Brain pericyte (primary cell): ENCODE measurements around the gene ASPHD2.
"Not testable (repeated sequence)": the region's sequence is repeated elsewhere in the genome, so short reads cannot be mapped to it uniquely, and the experiment has no call there.

Experiments used
- DNase-seq: peaks from one replicate; pipeline ENCODE4 v3.0.0-alpha.2; 2012; ENCODE audit warnings: low read depth, low spot score

Gene ASPHD2

GRCh38 chr22:26416670-26417276 lies 12.3 kb upstream of the ASPHD2 start:
- no peak for DNase-seq

DNA sequence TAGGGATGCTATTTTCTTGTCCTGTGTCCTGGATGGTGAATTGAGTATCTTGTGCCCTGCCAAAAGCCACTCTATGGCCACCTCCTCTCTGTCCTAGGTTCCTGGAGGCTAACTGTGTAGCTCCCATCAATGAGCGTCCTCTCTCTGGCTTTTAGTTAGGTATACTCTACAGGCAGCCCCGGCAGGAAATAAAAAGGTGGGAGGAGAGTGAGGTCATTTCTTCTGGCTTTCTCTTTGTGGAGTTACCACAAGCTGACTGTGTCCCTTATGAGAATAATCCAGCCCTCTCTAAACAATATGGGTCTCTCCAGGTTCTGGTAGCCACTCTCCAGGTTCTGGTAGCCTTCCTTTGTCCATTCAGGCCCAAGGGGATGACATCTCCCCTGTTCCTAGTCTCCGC lies 11.7 kb upstream of the ASPHD2 start:
- no peak for DNase-seq

DNA sequence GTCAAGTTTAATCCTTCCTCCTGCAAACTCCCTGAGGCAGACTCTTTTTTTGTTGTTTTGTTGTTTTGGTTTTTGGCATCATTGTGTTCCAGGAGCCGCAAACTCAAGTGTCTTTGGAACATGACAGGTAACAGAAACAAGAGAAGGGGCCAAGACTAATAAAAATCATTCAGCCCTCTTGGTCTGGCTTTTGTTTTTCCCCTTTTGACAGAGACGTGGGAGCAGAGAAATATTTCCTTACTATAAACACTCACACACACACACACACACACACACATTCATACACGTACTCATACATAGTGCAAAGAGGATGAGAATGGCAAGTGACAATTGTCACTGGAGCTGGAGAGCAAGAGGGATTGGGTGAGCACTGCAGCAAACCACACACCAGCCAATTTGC lies 10.4 kb upstream of the ASPHD2 start:
- no peak for DNase-seq

DNA sequence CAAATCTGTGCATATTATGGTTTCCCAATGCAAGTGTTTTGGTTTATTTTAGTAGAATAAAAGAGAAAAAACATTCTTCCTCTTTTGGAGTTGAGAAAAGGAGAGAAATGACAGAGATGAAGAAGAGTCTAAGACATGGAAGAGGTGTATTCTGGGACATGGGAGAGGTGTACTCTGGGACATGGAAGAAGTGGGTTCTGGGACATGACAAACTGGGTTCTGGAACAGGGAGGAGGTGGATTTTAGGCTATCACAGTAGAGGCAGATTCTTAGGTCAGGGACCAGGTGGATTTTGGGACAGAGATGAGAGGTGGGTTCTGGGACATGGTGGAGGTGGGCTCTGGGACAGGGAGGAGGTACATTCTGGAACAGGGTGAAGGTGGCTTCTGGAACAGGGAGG lies 2.1 kb upstream of the ASPHD2 start:
- DNase-seq: no peak

DNA sequence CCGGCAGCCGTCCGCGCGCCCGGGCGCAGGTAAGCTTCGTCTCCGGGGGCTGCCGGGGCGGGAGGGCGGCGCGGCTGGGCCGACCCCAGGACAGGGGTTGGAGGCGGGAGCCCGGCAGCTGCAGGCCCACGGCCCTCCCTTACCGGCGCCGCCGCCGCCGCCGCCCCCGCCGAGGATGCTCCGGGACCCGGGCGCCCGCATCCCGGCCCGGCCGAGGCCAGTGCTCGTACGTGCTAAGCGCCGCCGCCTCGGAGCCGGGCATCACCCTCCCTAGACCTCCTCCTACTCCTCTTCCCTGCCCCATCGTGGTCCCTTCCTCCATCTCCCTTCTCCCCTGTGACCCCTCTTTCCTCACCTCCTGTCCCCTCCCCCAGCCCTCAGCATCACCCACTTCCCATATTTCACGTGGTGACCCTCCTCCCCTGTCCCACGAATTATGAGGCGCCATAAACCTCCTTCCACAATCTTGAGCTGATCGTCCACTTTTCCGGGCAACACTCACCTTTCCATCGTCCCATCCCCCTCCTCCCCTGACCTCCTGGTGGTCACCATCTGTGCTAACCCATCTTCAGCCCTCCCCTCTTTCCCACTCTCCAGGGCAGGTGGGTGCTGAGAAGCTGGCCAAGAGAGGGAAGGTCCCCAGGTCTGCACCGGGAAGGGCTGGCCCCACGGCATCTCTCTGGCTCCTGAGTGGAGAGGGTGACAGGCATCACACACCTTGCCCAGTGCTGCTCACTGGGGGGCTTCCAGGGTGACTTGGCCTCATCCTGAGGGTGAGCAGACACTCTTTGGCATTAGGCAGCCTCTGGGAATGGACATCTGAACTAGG lies 612 bp downstream of the ASPHD2 start:
- DNase-seq: no peak

DNA sequence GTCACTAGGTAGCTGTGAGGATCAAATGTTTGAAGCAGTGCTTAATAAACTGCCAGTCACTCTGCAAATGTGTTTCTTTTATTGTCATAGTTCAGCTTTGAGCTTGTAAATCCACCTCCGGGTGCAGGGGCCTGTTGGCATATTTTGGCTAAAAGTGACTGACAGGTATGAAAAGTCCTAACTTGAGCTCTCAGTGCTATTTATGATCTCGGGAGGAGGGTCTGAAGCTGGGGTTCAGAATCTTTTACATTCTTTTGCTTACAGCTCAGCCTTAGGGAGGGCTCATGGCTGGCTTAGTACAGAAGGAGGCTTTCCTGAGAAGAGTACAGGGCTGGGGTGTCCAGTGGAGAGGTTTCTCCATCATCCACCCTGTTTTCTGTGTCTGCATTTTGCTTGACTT lies 1.5 kb downstream of the ASPHD2 start:
- no peak for DNase-seq

- DNase-seq: no peak
Measured at GRCh38 chr22:26431261-26431995, 2.4 kb downstream of the ASPHD2 start.

DNA sequence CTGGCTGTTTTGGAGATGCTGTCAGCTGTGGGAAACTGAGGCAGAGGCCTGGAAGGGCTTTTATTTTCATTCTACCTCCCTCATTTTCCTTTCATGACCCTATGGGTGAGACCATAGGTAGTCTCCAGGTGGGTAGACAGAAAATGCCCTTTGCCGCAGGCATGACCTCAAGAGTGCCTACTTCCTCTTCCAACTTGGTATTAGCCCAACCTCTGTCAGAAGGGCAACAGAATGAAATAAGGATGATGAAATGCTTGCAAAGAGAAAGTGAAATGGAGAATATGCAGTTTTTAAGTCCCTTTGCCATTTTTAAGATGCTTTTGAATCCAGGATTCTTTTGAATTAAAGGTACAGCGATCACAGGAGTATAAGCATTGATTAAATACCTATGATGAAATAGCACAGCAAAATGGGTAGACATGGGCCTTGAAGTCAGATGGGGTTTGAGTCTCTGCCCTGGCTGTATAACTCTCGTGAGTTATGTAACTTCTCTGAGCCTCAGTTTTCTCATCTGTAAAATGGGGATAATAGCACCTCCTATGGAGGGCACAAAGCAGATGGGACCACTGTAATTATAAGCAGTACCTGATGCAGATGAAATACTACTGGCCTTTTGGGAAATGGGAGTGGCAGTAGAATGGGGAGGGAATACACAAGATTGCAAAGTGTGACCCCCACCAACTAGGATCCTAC lies 3.7 kb downstream of the ASPHD2 start:
- DNase-seq: no peak

- DNase-seq: no peak
Measured at GRCh38 chr22:26433805-26434204, 4.7 kb downstream of the ASPHD2 start.

GRCh38 chr22:26435327-26436093 lies 6.5 kb downstream of the ASPHD2 start:
- no peak for DNase-seq

DNA sequence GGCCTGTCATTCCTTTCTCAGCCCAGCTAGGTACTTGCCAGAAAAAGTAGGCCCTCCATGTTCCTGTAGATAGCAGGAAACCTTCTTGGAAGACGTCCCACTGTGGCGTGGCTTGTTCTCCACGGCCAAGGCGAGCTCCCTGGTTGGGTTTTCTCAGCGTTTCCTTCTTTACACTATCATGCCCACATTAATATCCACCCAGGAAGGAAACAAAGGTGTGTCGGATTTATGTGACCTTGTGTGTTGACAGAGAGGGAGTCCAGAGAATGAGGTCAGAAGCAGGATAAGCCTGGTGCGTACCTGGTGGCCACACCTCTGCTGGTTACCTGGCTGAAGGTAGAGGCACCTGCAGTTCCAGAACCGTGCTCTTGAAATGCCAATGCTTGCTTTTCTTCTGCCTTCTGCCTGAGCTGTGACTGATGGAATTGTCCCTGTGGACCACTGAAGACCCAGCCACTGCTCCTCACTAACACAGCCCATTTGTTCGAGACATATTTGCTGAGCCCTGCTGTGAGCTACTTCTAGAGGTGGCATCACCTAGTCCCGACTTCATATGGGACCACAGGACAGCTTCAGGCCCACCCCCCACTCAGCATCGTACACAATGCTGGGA lies 7.9 kb downstream of the ASPHD2 start:
- DNase-seq: no peak

GRCh38 chr22:26437694-26438392 lies 8.8 kb downstream of the ASPHD2 start:
- no peak for DNase-seq

DNA sequence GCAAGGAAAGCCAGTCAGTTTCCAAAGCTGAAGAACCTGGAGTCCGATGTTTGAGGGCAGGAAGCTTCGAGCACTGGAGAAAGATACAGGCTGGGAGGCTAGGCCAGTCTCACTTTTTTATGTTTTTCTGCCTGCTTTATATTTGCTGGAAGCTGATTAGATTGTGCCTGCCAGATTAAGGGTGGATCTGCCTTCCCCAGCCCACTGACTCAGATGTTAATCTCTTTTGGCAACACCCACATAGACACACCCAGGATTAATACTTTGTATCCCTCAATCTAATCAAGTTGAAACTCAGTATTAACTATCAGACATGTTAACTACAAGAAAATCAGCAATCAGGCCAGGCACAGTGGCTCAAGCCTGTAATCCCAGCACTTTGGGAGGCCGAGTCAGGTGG lies 9.7 kb downstream of the ASPHD2 start:
- DNase-seq: not testable (repeated sequence)

GRCh38 chr22:26439559-26439958 lies 10.5 kb downstream of the ASPHD2 start:
- DNase-seq: no peak

DNA sequence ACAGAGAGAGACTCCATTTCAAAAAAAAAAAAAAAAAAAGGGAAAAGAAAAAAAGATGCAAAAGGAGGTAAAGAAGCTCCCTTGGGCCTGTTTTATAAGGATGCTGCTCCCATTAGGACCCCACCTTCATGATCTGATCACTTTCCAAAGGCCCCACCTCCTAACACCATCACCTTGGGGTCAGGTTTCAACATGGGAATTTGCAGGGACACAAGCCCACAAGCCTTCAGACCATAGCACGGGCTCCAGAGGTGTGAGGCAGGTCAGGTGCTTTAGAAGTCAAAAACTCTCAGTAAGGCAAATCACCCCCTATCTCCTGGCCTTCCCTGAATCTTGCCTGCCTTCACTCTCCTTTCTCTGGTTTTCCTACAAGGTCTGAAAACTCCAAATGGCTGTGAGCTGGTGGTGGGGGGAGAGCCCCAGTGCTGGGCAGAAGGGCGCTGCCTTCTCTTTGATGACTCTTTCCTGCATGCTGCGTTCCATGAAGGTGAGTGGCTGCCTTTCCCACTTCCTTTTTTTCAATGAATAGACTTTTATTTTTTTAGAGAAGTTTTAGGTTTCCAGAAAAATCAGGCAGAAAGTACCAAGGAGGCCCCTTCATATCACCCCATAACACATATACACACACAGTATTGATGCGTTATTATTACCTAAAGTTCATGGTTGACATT lies 13.2 kb downstream of the ASPHD2 start:
- DNase-seq: no peak

DNA sequence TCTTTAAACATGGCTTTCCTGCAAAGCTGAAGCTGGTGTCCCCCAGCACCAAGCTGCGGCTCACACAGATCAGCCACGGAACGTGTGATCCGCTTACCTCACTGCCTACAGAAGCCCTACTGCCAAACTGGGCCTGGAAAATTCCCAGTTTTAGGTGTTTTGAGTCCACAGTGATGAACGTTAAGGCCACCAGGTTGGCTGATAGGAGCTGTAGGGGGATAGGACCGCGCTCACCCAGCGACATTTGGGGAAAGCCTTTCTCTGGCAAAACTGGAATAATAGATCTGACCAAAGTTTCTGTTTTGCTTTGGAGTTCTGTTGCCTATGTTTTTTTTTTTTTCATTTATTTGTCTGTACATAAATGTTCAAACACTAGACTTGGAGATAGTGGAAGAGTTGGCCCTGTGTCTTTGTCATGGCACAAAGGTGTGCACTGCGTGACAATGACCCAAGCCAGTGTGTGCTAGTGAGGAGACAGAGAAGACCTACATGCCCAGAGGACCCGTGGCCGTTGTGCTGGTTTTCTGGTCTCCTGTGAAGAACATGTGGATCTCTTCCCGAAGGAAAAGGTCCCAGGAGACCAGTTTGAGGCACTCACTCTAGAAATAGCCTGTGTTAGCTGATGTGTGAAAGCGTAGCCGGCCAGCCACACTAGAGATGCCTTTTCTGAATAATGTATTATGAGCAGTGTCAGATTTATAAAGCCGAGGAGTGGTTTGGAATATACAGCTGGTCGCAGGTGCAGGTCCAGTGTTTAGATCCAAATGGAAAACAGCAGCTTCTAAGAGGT lies 15.0 kb downstream of the ASPHD2 start:
- DNase-seq: no peak

- no peak for DNase-seq
Measured at GRCh38 chr22:26444777-26445176, 15.7 kb downstream of the ASPHD2 start.

- DNase-seq: no peak
Measured at GRCh38 chr22:26445577-26446275, 16.7 kb downstream of the ASPHD2 start.
